ENCODE measurements around the gene CCDC110. TPM values are rescaled to one million over a fixed set of nuclear protein-coding genes. Genes with fewer than 3 reads are reported as not detected.

Gene CCDC110
- total and polyA plus RNA-seq, 2 of the 4 experiments (the other 2 are of a cell fraction) = 0.46 to 0.90 TPM

DNA sequence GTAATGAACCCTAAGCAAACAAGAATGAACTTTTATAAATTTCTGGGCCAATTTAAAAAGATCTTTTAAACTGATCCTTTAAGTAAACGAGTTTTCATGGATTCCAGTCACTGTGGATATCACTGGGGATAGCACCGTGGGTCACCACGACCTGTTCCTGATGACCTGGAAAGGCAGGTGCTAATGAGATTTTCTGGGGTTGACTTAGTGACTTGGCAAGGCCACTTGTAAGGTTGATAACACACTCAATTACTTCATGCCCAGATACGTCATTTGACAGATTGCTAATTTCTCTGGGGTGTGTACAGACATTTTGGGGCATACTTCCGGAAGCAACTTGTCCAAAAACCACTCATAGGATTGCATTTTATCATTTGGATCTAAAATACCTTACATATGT, 39.3 kb upstream of the CCDC110 start:
- Histone ChIP-seq H4K20me1 (ENCODE audit: insufficient read depth, low read length) (no peaks in the 10 kb centered on the region), H2BK20ac (ENCODE audit: low read depth, low read length) (no peak overlapping the region), H2AFZ (replicated peaks; ENCODE audit: low read length, poor library complexity) (no peak overlapping the region), H3K36me3 (ENCODE audit: control insufficient read depth, insufficient read depth, low read length) (peaks cover 2% of the 10 kb centered on the region; the same call in 1 of the 2 replicates), H4K91ac (ENCODE audit: insufficient read depth, low read depth, low read length) (no peak overlapping the region), H3K27ac (ENCODE audit: insufficient read depth, low read length) (no peak overlapping the region), H3K4ac (ENCODE audit: low read depth, low read length) (no peak overlapping the region), H4K5ac (ENCODE audit: low read depth, low read length) (no peak overlapping the region), H3K4me3 (ENCODE audit: insufficient read depth, low read depth, low read length) (no peak overlapping the region), H2AK5ac (ENCODE audit: low read depth, low read length) (no peak overlapping the region), H3K9ac (ENCODE audit: low read depth, low read length) (no peak overlapping the region), H3K9me1 (ENCODE audit: insufficient read depth, low read length) (no peaks in the 10 kb centered on the region; the same call in 1 of the 2 replicates), H3K18ac (ENCODE audit: low read depth, low read length) (no peak overlapping the region), H3K27me3 (ENCODE audit: control insufficient read depth, insufficient read depth, low read length) (no peaks in the 10 kb centered on the region), H2BK15ac (ENCODE audit: low read depth, low read length) (no peak overlapping the region; the same call in 2 of the 3 replicates), H2AK9ac (replicated peaks; ENCODE audit: low read depth, low read length, poor library complexity) (no peak overlapping the region), H4K8ac (ENCODE audit: low read depth in 2 of 2, low read length in 2 of 2) (no peak overlapping the region), H3K79me1 (ENCODE audit: low read depth in 1 of 2, low read length in 2 of 2) (no peaks in the 10 kb centered on the region), H3K4me2 (ENCODE audit: low read depth, low read length) (no peak overlapping the region), H3K4me1 (ENCODE audit: control insufficient read depth, insufficient read depth, low read length) (peaks cover 15% of the 10 kb centered on the region), H3K56ac (ENCODE audit: extremely low read depth, insufficient read depth, low read length) (no peak overlapping the region), H2BK5ac (ENCODE audit: low read depth, low read length, poor library complexity, severe bottlenecking) (no peak overlapping the region), H2BK120ac (ENCODE audit: low read depth, low read length) (no peak overlapping the region), H3K9me3 (ENCODE audit: control insufficient read depth, insufficient read depth, low read length) (no peaks in the 10 kb centered on the region), H3K23ac (ENCODE audit: low read depth, low read length) (no peak overlapping the region), H3K14ac (replicated peaks; ENCODE audit: low read depth, low read length) (no peak overlapping the region)
- DNase-seq (no peak), ATAC-seq (ENCODE audit: low read depth) (no peak)
- no TSS peak for BruUV-seq (replicated peaks)
- POLR2A ChIA-PET (ENCODE audit: unreplicated experiment) = no interaction called here
- TF ChIP-seq CHD1 (IDR thresholded peaks at IDR 0.05; ENCODE audit: low read depth, low read length) = no peak
- TF ChIP-seq MAFK (IDR thresholded peaks at IDR 0.05; ENCODE audit: low read depth, low read length) = no peak
- no peak for TF ChIP-seq SMC3 (IDR thresholded peaks at IDR 0.05; ENCODE audit: low read depth, low read length)
- TF ChIP-seq, protein P1, sequence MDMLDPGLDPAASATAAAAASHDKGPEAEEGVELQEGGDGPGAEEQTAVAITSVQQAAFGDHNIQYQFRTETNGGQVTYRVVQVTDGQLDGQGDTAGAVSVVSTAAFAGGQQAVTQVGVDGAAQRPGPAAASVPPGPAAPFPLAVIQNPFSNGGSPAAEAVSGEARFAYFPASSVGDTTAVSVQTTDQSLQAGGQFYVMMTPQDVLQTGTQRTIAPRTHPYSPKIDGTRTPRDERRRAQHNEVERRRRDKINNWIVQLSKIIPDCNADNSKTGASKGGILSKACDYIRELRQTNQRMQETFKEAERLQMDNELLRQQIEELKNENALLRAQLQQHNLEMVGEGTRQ (IDR thresholded peaks at IDR 0.05; ENCODE audit: low read depth, low read length) = no peak
- no peak for TF ChIP-seq RFX5 (IDR thresholded peaks at IDR 0.05; ENCODE audit: low read depth, low read length)
- TF ChIP-seq MAZ (IDR thresholded peaks at IDR 0.05; ENCODE audit: borderline replicate concordance, low read depth, low read length) = no peak
- TF ChIP-seq CEBPB (IDR thresholded peaks at IDR 0.05; ENCODE audit: low read depth, low read length) = no peak
- no peak for TF ChIP-seq MXI1 (IDR thresholded peaks at IDR 0.05; ENCODE audit: borderline replicate concordance, low read depth, low read length)
- TF ChIP-seq NFE2L2 (IDR thresholded peaks at IDR 0.05; ENCODE audit: low read depth, low read length) = no peak
- no CpG with 5 or more reads among the region's 5 CpGs for WGBS, 2 experiments (ENCODE audit: extremely low coverage in 2 of 2, insufficient read length in 1 of 2)
- intact Hi-C loops (cut with micrococcal nuclease) = no loop called here
- in situ Hi-C loops (cut with MboI; ENCODE audit: low sequenced_read_pairs) = no loop called here
- dilution Hi-C loops (cut with HindIII; ENCODE audit: low sequenced_read_pairs, unreplicated experiment) = no loop called here
- CTCF ChIA-PET = interaction anchor here (0.7 to 1.6 kb wide), 3 partner anchors 14 to 251 kb away, joined by 3 to 5 read pairs (median 4); partner anchors contain the start of gene PDLIM3
